Limb (tissue), 2 donors: Measurements from ENCODE around the gene PSMD3.
A peak's percentile ranks its signal among the peaks of the same experiment; 100 is the strongest.
"Not testable (repeated sequence)": the region's sequence is repeated elsewhere in the genome, so short reads cannot be mapped to it uniquely, and the experiment has no call there.

Experiments used
- DNase-seq, 2 donors: peaks; one replicate each; pipeline ENCODE4 v3.0.0-alpha.2; 2016; ENCODE audit errors: extremely low spot score in 2 of 2

PSMD3 gene

GRCh38 chr17:39996800-39997199 is 16.2 kb downstream of the PSMD3 start:
- no peak for DNase-seq

DNA sequence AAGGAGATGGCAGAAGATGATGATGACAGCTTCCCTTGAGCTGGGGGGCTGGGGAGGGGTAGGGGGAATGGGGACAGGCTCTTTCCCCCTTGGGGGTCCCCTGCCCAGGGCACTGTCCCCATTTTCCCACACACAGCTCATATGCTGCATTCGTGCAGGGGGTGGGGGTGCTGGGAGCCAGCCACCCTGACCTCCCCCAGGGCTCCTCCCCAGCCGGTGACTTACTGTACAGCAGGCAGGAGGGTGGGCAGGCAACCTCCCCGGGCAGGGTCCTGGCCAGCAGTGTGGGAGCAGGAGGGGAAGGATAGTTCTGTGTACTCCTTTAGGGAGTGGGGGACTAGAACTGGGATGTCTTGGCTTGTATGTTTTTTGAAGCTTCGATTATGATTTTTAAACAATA is 16.9 kb downstream of the PSMD3 start:
- no peak for DNase-seq

DNA sequence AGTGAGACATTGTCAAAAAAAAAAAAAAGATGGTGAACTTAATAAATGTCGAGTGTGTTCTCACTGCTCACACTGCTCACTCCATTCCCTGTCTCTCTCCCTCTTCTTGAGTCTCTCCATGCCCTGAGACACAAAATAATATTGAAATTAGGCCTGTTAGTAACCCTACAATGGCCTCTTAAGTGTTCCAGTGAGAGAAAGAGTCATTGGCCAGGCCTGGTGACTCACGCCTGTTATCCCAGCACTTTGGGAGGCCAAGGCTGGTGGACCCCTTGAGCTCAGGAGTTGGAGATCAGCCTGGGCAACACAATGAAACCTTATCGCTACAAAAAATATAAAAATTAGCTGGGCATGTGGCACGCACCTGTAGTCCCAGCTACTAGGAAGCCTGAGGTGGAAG is 18.5 kb downstream of the PSMD3 start:
- no peak for DNase-seq

DNA sequence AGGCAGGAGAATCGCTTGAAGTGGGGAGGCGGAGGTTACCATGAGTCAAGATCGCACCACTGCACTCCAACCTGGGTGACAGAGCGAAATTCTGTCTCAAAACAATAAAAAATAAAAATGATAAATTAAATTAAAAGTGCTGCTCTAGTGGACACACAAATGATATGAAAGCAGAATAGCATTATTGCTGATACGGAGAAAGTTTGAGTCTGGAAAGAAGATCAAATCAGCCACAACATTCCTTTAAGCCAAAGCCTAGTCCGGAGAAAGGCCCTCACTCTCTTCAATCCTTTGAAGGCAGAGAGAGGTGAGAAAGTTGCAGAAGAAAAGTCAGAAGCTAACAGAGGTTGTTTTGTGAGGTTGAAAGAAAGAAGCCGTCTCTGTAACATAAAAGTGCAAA is 19.6 kb downstream of the PSMD3 start:
- no peak for DNase-seq

GRCh38 chr17:40001335-40001734 is 20.7 kb downstream of the PSMD3 start:
- not testable (repeated sequence) for DNase-seq

- DNase-seq = no peak
These were observed 23.5 kb downstream of the PSMD3 start for GRCh38 chr17:40004072-40004471.

- DNase-seq = no peak
These were observed 24.1 kb downstream of the PSMD3 start for GRCh38 chr17:40004712-40005111.

DNA sequence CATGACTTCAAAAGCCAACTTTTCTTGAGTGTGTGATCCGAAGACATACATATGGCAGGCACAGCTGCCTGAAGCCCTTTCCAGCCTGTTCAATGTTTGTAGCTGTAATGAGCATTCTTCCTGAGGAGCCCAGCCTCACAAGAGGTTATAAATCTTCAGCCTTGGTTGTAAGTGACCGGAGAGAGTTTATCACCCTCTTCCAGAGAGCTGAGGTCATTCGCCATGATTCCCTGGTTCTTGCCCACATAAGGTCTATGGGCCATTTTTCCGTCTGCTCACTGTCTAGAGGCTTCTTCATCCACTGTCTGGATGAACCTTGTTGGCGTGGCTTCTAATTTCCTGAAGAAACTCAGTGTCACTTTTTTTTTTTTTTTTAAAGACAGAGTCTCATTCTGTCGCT is 24.9 kb downstream of the PSMD3 start:
- DNase-seq = no peak

GRCh38 chr17:40010946-40011500 is 30.4 kb downstream of the PSMD3 start:
- not testable (repeated sequence) for DNase-seq

DNA sequence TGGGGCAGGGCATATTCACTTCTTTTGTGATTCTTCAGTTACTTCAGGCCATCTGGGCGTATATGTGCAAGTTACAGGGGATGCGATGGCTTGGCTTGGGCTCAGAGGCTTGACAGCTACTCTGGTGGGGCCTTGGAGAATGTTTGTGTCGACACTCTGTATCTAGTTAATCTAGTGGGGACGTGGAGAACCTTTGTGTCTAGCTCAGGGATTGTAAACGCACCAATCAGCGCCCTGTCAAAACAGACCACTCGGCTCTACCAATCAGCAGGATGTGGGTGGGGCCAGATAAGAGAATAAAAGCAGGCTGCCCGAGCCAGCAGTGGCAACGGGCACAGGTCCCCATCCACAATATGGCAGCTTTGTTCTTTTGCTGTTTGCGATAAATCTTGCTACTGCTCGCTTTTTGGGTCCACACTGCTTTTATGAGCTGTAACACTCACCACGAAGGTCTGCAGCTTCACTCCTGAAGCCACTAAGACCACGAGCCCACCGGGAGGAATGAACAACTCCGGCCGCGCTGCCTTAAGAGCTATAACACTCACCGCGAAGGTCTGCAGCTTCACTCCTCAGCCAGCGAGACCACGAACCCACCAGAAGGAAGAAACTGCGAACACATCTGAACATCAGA is 31.5 kb downstream of the PSMD3 start:
- not testable (repeated sequence) for DNase-seq

DNA sequence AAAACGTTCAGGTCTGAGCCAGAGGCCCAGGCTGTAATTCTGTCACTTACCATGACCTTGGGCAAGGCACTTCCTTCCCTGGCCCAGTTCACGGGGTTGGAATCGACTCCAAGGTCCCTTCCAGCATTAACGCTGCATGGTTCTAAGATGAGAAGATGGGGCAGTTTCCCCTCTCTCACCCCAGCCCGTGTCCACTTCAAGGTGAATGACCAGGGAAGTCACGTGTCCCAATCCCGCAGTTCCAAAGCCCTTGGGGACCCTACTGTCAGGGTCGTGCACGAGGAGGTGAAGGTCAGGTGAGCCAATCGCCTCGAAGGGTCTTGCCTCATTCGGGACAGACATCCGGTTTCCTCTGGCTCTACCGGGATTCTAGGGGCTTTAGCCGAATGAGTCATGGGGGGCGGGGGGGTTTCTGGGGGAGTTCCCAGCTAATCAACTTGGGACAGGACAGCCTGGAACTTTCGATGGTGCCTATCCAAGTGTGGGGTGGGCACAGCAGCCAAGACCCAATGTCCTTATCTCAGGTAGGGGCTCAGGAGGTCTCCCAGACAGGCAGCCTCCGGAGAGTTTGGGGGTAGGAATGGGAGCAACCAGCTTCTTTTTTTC is 33.9 kb downstream of the PSMD3 start:
- DNase-seq = no peak

DNA sequence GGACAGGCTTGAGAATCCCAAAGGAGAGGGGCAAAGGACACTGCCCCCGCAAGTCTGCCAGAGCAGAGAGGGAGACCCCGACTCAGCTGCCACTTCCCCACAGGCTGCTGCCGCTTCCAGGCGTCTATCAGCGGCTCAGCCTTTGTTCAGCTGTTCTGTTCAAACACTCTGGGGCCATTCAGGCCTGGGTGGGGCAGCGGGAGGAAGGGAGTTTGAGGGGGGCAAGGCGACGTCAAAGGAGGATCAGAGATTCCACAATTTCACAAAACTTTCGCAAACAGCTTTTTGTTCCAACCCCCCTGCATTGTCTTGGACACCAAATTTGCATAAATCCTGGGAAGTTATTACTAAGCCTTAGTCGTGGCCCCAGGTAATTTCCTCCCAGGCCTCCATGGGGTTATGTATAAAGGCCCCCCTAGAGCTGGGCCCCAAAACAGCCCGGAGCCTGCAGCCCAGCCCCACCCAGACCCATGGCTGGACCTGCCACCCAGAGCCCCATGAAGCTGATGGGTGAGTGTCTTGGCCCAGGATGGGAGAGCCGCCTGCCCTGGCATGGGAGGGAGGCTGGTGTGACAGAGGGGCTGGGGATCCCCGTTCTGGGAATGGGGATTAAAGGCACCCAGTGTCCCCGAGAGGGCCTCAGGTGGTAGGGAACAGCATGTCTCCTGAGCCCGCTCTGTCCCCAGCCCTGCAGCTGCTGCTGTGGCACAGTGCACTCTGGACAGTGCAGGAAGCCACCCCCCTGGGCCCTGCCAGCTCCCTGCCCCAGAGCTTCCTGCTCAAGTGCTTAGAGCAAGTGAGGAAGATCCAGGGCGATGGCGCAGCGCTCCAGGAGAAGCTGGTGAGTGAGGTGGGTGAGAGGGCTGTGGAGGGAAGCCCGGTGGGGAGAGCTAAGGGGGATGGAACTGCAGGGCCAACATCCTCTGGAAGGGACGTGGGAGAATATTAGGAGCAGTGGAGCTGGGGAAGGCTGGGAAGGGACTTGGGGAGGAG is 34.7 kb downstream of the PSMD3 start, which contains the start of gene CSF3:
Gene CSF3, plus strand, starts transcription at position 436 of the 993 bp plus-strand sequence. Its CDS starts 35 bp downstream, at position 471.
- DNase-seq = no peak

DNA sequence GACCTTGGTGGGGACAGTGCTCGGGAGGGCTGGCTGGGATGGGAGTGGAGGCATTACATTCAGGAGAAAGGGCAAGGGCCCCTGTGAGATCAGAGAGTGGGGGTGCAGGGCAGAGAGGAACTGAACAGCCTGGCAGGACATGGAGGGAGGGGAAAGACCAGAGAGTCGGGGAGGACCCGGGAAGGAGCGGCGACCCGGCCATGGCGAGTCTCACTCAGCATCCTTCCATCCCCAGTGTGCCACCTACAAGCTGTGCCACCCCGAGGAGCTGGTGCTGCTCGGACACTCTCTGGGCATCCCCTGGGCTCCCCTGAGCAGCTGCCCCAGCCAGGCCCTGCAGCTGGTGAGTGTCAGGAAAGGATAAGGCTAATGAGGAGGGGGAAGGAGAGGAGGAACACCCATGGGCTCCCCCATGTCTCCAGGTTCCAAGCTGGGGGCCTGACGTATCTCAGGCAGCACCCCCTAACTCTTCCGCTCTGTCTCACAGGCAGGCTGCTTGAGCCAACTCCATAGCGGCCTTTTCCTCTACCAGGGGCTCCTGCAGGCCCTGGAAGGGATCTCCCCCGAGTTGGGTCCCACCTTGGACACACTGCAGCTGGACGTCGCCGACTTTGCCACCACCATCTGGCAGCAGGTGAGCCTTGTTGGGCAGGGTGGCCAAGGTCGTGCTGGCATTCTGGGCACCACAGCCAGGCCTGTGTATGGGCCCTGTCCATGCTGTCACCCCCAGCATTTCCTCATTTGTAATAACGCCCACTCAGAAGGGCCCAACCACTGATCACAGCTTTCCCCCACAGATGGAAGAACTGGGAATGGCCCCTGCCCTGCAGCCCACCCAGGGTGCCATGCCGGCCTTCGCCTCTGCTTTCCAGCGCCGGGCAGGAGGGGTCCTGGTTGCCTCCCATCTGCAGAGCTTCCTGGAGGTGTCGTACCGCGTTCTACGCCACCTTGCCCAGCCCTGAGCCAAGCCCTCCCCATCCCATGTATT is 35.7 kb downstream of the PSMD3 start:
- DNase-seq = no peak

GRCh38 chr17:40017422-40018080 is 36.9 kb downstream of the PSMD3 start:
- DNase-seq = no peak

DNA sequence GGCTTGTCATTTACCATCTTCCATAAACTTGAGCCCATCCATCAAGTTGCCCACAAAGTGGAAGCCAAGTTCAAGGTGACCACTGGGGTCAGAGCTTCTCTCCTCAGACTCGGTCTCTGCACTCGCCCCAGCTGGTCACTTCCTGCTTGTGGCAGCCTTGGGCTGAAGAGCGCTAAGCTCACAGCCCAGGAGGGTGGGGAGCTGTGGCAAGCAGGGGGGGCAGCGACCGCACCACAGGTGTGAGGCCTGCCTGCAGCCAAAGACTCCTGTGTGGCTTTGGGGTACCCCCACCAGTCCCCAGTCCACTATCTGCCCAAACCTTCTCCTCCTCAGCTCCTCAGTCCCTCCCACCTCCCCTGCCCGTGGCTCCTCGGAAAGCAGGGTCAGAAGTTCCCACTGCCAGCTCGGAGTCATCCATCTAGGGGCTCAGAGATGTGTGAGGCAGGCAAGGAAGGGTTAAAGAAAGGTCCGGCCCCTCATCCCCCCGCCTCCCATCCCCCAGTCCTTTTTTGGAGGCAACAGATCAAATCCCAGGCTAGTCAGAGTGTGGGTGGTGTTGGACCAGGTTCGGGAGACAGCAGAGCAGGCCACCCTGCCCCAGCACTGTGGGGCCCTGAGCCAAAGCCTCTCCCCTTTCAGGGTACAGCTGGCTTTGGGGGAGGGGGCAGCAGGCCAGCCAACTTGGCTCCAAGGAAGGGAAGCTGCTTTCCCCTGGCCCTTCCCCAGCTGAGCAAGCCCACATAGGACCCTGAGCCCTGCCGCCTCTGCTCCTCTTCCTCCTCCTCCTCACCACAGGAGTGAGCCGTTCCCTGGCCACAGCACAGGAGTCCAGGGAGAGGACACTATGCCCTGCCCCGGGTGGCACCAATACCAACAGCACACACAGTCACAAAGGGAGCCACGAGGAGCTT is 37.9 kb downstream of the PSMD3 start:
- DNase-seq = peak in 1 of 2 donors; percentile 62

- no peak for DNase-seq
These were observed 38.8 kb downstream of the PSMD3 start for GRCh38 chr17:40019140-40019991.

- no peak for DNase-seq
These were observed 39.5 kb downstream of the PSMD3 start for GRCh38 chr17:40020146-40020545.

GRCh38 chr17:40021451-40021971 is 40.9 kb downstream of the PSMD3 start:
- DNase-seq = no peak
